ENCODE data around the gene LDLRAD2.

GRCh38 chr1:21804536-21804935, 7.5 kb upstream of the LDLRAD2 start:
- no peak for TF ChIP-seq CTCF (IDR thresholded peaks at IDR 0.05)
- no peak for TF ChIP-seq POLR2AphosphoS5 (IDR thresholded peaks at IDR 0.05)
- TF ChIP-seq POLR2A (IDR thresholded peaks at IDR 0.05), result no peak
